H1 (cell line): ENCODE measurements around the gene GOLGA3. TPM values are rescaled to one million over a fixed set of nuclear protein-coding genes. Genes with fewer than 3 reads are reported as not detected.

Experiments used
- CTCF ChIA-PET: fragments of 300-600 bp; sonication (Branson Sonifier 250); formaldehyde crosslinking; loops from one replicate; lab custom pipeline; 2021; ENCODE audit not compliant: partially characterized antibody; lab: Charles Lee
- POLR2A ChIA-PET: fragments of 300-600 bp; sonication (Branson Sonifier 250); formaldehyde crosslinking; loops from one replicate; lab custom pipeline; 2021; ENCODE audit warnings: inconsistent platforms; ENCODE audit not compliant: partially characterized antibody; lab: Charles Lee
- DNase-seq, 2 experiments: peaks; one replicate each; pipeline versions ENCODE4 v3.0.0 to v3.0.0-alpha.2; 2010 to 2022; ENCODE audit warnings: low spot score in 2 of 2, low read depth in 1 of 2, mixed read lengths in 1 of 2
- FAIRE-seq: peaks from 2 replicates; lab custom pipeline; 2011; peaks lifted over from hg19 to GRCh38; lab: Jason Lieb, UNC
- H2AFZ ChIP-seq: 2 replicates; pipeline ENCODE4 v1.8.1; 2012; ENCODE audit warnings: low read length, inconsistent platforms
- H2AK5ac ChIP-seq: 2 replicates; pipeline ENCODE4 v1.6.1; 2013; ENCODE audit warnings: low read depth, low read length
- H2BK120ac ChIP-seq: replicated peaks from 2 replicates; pipeline ENCODE3; 2013; ENCODE audit warnings: low read depth, low read length, inconsistent platforms
- H2BK12ac ChIP-seq: 2 replicates; pipeline ENCODE4 v1.6.1; 2013; ENCODE audit warnings: low read depth, low read length
- H2BK15ac ChIP-seq: 2 replicates; pipeline ENCODE4 v1.6.1; 2013; ENCODE audit warnings: low read length
- H2BK20ac ChIP-seq: 2 replicates; pipeline ENCODE4 v1.6.1; 2013; ENCODE audit warnings: low read length
- H2BK5ac ChIP-seq: 2 replicates; pipeline ENCODE4 v1.6.1; 2013; ENCODE audit warnings: low read depth, low read length
- H3K14ac ChIP-seq: 2 replicates; pipeline ENCODE4 v1.6.1; 2013; ENCODE audit warnings: inconsistent platforms; ENCODE audit not compliant: insufficient read length
- H3K18ac ChIP-seq: 2 replicates; pipeline ENCODE4 v1.6.1; 2013; ENCODE audit warnings: low read length; ENCODE audit errors: extremely low read depth
- H3K23ac ChIP-seq: 2 replicates; pipeline ENCODE4 v1.6.1; 2013; ENCODE audit warnings: inconsistent platforms; ENCODE audit not compliant: insufficient read length
- H3K23me2 ChIP-seq: 2 replicates; pipeline ENCODE4 v1.6.1; 2013; ENCODE audit warnings: low read depth, low read length
- H3K27ac ChIP-seq: 2 replicates; pipeline ENCODE4 v1.6.1; 2011; ENCODE audit warnings: low read depth, low read length, inconsistent platforms
- H3K27me3 ChIP-seq, 4 experiments: replicated peaks in 1 of 4; 1 replicate in 1 of 4; 2 replicates in 3 of 4; pipeline versions ENCODE4 v1.6.1 to v1.8.1; 2011 to 2013; ENCODE audit warnings: low read length in 3 of 4, mild to moderate bottlenecking in 3 of 4, inconsistent platforms in 2 of 4, mixed read lengths in 2 of 4, moderate library complexity in 1 of 4; ENCODE audit not compliant: control insufficient read depth in 3 of 4, insufficient read depth in 3 of 4; ENCODE audit errors: extremely low read depth in 1 of 4
- H3K36me3 ChIP-seq, 4 experiments: 2 replicates each; pipeline versions ENCODE4 v1.6.1 to v1.8.1; 2011 to 2013; ENCODE audit warnings: mild to moderate bottlenecking in 4 of 4, low read length in 3 of 4, moderate library complexity in 2 of 4, control low read depth in 1 of 4, inconsistent platforms in 1 of 4; ENCODE audit not compliant: insufficient read depth in 4 of 4, control insufficient read depth in 2 of 4
- H3K4ac ChIP-seq: replicated peaks from 2 replicates; pipeline ENCODE3; 2013; ENCODE audit warnings: low read length, low read depth, mixed read lengths, inconsistent platforms; ENCODE audit not compliant: insufficient read length
- H3K4me1 ChIP-seq, 4 experiments: replicated peaks in 1 of 4; 1 replicate in 1 of 4; 2 replicates in 3 of 4; pipeline versions ENCODE4 v1.6.1 to v1.8.1; 2011 to 2013; ENCODE audit warnings: low read length in 3 of 4, inconsistent platforms in 2 of 4, mixed read lengths in 1 of 4; ENCODE audit not compliant: insufficient read depth in 4 of 4, control insufficient read depth in 3 of 4
- H3K4me2 ChIP-seq, 2 experiments: 2 replicates each; pipeline versions ENCODE4 v1.6.1 to v1.8.1; 2011 to 2013; ENCODE audit warnings: low read depth in 2 of 2, low read length in 2 of 2, control low read depth in 1 of 2, inconsistent platforms in 1 of 2, mild to moderate bottlenecking in 1 of 2; ENCODE audit not compliant: insufficient read depth in 1 of 2
- H3K4me3 ChIP-seq, 4 experiments: fragments of 200-600, 300-600 bp in 1 of 4; sonication (generic), shearing (Covaris generic), sonication (Bioruptor Twin) in 1 of 4; 2 replicates each; pipeline versions ENCODE4 v1.5.1 to v1.8.1; 2011 to 2016; ENCODE audit warnings: low read length in 4 of 4, low read depth in 3 of 4, control low read depth in 2 of 4, inconsistent platforms in 2 of 4, mild to moderate bottlenecking in 2 of 4, mixed read lengths in 1 of 4, moderate library complexity in 1 of 4; ENCODE audit not compliant: insufficient read depth in 2 of 4; ENCODE audit errors: extremely low read depth in 1 of 4
- H3K56ac ChIP-seq: replicated peaks from 2 replicates; pipeline ENCODE3; 2013; ENCODE audit warnings: low read depth, mild to moderate bottlenecking, mixed read lengths, low read length, inconsistent platforms; ENCODE audit not compliant: insufficient read length
- H3K79me1 ChIP-seq: 2 replicates; pipeline ENCODE4 v1.6.1; 2013; ENCODE audit warnings: low read depth, low read length, control low read depth
- H3K79me2 ChIP-seq, 2 experiments: 2 replicates each; pipeline versions ENCODE4 v1.6.1 to v1.8.1; 2012 to 2013; ENCODE audit warnings: low read length in 2 of 2, mild to moderate bottlenecking in 2 of 2, inconsistent platforms in 1 of 2; ENCODE audit not compliant: insufficient read depth in 2 of 2, control insufficient read depth in 1 of 2
- H3K9ac ChIP-seq, 4 experiments: replicated peaks in 1 of 4; 1 replicate in 1 of 4; 2 replicates in 3 of 4; pipeline versions ENCODE4 v1.6.1 to v1.8.1; 2011 to 2013; ENCODE audit warnings: low read depth in 3 of 4, low read length in 3 of 4, control low read depth in 2 of 4, mild to moderate bottlenecking in 2 of 4, moderate library complexity in 2 of 4, inconsistent platforms in 1 of 4; ENCODE audit errors: extremely low read depth in 1 of 4
- H3K9me3 ChIP-seq, 2 experiments: 2 replicates each; pipeline versions ENCODE4 v1.6.1 to v1.8.1; 2012 to 2013; ENCODE audit warnings: mild to moderate bottlenecking in 2 of 2, moderate library complexity in 2 of 2, control low read depth in 1 of 2, inconsistent platforms in 1 of 2, low read depth in 1 of 2, low read length in 1 of 2, mixed read lengths in 1 of 2; ENCODE audit not compliant: insufficient read depth in 2 of 2
- H4K20me1 ChIP-seq, 2 experiments: replicated peaks in 1 of 2; 2 replicates each; pipeline versions ENCODE3 to v1.8.1; 2011 to 2013; ENCODE audit warnings: inconsistent platforms in 2 of 2, low read length in 2 of 2, mild to moderate bottlenecking in 1 of 2; ENCODE audit not compliant: insufficient read depth in 2 of 2, control insufficient read depth in 1 of 2
- H4K5ac ChIP-seq: 2 replicates; pipeline ENCODE4 v1.6.1; 2013; ENCODE audit warnings: low read length, low read depth, mixed read lengths, inconsistent platforms; ENCODE audit not compliant: insufficient read length
- H4K8ac ChIP-seq: 2 replicates; pipeline ENCODE4 v1.8.0; 2013; ENCODE audit warnings: mild to moderate bottlenecking, moderate library complexity, low read length, inconsistent platforms; ENCODE audit not compliant: insufficient read depth; ENCODE audit errors: extremely low read depth
- H4K91ac ChIP-seq: replicated peaks from 2 replicates; pipeline ENCODE3; 2013; ENCODE audit warnings: low read length, mixed read lengths, inconsistent platforms; ENCODE audit not compliant: insufficient read length
- CEBPB ChIP-seq: IDR thresholded peaks from 2 replicates; pipeline ENCODE4 v1.6.1; 2012; ENCODE audit warnings: low read depth, low read length
- PHF8 ChIP-seq: fragments of 200-600 bp; sonication (generic); conservative IDR thresholded peaks from 2 replicates; pipeline ENCODE4 v1.7.1; 2012; ENCODE audit warnings: low read depth, mild to moderate bottlenecking, inconsistent platforms, low read length, moderate library complexity
- TEAD4 ChIP-seq: IDR thresholded peaks from 2 replicates; pipeline ENCODE4 v1.6.1; 2012; ENCODE audit warnings: low read depth, low read length, inconsistent platforms, mixed read lengths
- WGBS, 2 experiments: shearing (Covaris generic) in 1 of 2; methylation state at CpG; one replicate each; pipeline versions ENCODE4 v1.1.6 to v1.1.7; 2013 to 2015; ENCODE audit warnings: low lambda C conversion rate in 2 of 2, mixed read lengths in 2 of 2, inconsistent platforms in 1 of 2, low coverage in 1 of 2, missing lambda C conversion rate in 1 of 2; ENCODE audit not compliant: insufficient replicate concordance in 2 of 2, insufficient coverage in 1 of 2, insufficient read length in 1 of 2; ENCODE audit errors: extremely low coverage in 1 of 2, missing lambda C conversion rate in 1 of 2; 5-methylcytosine and 5-hydroxymethylcytosine counted together
- polyA plus RNA-seq, 7 experiments: library from polyadenylated mRNA; depleted of rRNA in 3 of 7; stranded (reverse) in 5 of 7; unstranded in 2 of 7; fragments of >200 nt in 5 of 7; fragments of 200-250 nt in 2 of 7; gene quantifications; 1 replicate in 5 of 7; 2 replicates in 1 of 7; 4 replicates in 1 of 7; pipeline versions ENCODE4 v1.2.1 to v1.2.3, GENCODE V29; 2011 to 2013; ENCODE audit warnings: missing spikeins in 2 of 7, mixed read lengths in 2 of 7
- total RNA-seq: library from RNA; stranded (reverse); fragmentation: NEBNext Ultra II Directional; extraction: Animal tissue kit (Norgen Biotek cat#: 25700); gene quantifications from 2 replicates; pipeline ENCODE4 v1.2.1, GENCODE V29; 2021

Gene GOLGA3
- total and polyA plus RNA-seq, 2 of the 8 experiments (the other 6 are each of a cell fraction or from before 2014, with no cell fraction given): 6.4 to 33.1 TPM

DNA sequence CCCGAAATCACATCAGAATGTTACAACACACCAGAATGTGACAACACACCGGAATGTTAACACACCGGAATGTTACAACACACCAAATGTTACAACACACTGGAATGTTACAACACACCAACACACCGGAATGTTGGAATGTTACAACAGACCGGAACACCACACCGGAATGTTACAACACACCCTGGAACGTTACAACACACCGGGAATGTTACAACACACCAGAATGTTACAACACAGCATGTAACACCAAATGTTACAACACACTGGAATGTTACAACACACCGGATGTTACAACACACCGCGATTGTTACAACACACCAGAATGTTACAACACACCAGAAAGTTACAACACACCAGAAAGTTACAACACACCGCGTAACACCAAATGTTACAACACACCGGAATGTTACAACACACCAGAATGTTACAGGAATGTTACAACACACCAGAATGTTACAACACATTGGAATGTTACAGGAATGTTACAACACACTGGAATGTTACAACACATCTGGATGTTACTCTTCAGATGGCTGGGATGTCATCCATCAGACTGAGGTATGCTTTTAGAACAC, 37.7 kb upstream of the GOLGA3 start:
- Histone ChIP-seq H3K9me3 (no peaks in the 10 kb centered on the region), H3K56ac (no peak overlapping the region), H2BK12ac (peak overlapping the region; percentile 75), H3K79me1 (no peaks in the 10 kb centered on the region), H3K4me3 (no peak overlapping the region), H3K23ac (no peak overlapping the region), H2AFZ (no peak overlapping the region), H3K14ac (no peak overlapping the region), H3K23me2 (no peaks in the 10 kb centered on the region; the same call in 1 of the 2 replicates), H3K4me1 (no peaks in the 10 kb centered on the region), H4K5ac (no peak overlapping the region), H2BK20ac (no peak overlapping the region), H3K27me3 (no peaks in the 10 kb centered on the region), H3K9ac (no peak overlapping the region), H2AK5ac (no peak overlapping the region), H2BK5ac (peak overlapping the region; percentile 80; the same call in 1 of the 2 replicates), H2BK15ac (no peak overlapping the region), H3K4ac (no peak overlapping the region), H3K27ac (no peak overlapping the region), H2BK120ac (no peak overlapping the region), H4K8ac (no peak overlapping the region), H3K36me3 (peaks cover 7 to 40% (median 18%) of the 10 kb centered on the region in 4 experiments; a peak in 6 of 8 replicates), H3K4me2 (no peak overlapping the region), H3K79me2 (peaks cover 0 to 3% of the 10 kb centered on the region in 2 experiments; a peak in 2 of 4 replicates), H3K18ac (no peak overlapping the region), H4K91ac (no peak overlapping the region), H4K20me1 (peaks cover 0 to 9% of the 10 kb centered on the region in 2 experiments)
- WGBS, 2 experiments: 98% methylated on average over 14 of the region's 14 CpGs; no CpG with 5 or more reads in 1 of the 2 experiments
- no peak for TF ChIP-seq PHF8
- peak; percentile 17 for TF ChIP-seq CEBPB
- TF ChIP-seq TEAD4: peak; percentile 44; the same call in 1 of the 2 replicates
- ChIA-PET CTCF (interaction anchor here (1.3 kb wide), 1 partner anchor 32 kb away, joined by 3 read pairs; no protein-coding TSS in a partner anchor), POLR2A (no interaction called here)
- no peak for DNase-seq
- peak; percentile 84 for FAIRE-seq
